ENCODE measurements around the gene DUOXA1. TPM values are rescaled to one million over a fixed set of nuclear protein-coding genes. Genes with fewer than 3 reads are reported as not detected.

The DUOXA1 gene
- polyA plus RNA-seq, 2 of the 4 experiments (the other 2 are of a cell fraction), result 0.18 to 0.23 TPM

GRCh38 chr15:45132844-45133560, 3.3 kb upstream of the DUOXA1 start:
- WGBS (ENCODE audit: missing lambda C conversion rate), result 71% methylated on average over 3 of the region's 3 CpGs
- DNase-seq (ENCODE audit: low read depth in 1 of 2, low spot score in 1 of 2), result no peak
- Histone ChIP-seq H3K4me1 (no peaks in the 10 kb centered on the region), H3K4me3 (no peak overlapping the region), H3K27ac (no peak overlapping the region), H3K9me3 (no peaks in the 10 kb centered on the region), H3K4me2 (no peak overlapping the region)
- FAIRE-seq, result no peak
- TF ChIP-seq ZNF302 (CRISPR knock-in tag; IDR thresholded peaks at IDR 0.05) (no peak), CHD4 (IDR thresholded peaks at IDR 0.05; ENCODE audit: borderline replicate concordance) (no peak)
- ChIA-PET POLR2A (no interaction called here), CTCF (interaction anchor here (0.9 to 2.1 kb wide), 3 partner anchors 11 to 30 kb away, joined by 4 to 6 read pairs (median 5); no protein-coding TSS in a partner anchor)
- peak in 1 of 2 experiments; percentile 17; a peak in 2 of 6 replicates for ATAC-seq

- no peak for DNase-seq (ENCODE audit: low read depth in 1 of 2, low spot score in 1 of 2)
- H3K27ac ChIP-seq, result no peak overlapping the region
- no peaks in the 10 kb centered on the region for H3K9me3 ChIP-seq
- H3K4me1 ChIP-seq, result no peaks in the 10 kb centered on the region
- POLR2A ChIA-PET, result no interaction called here
- WGBS (ENCODE audit: missing lambda C conversion rate), result 72% methylated on average over 3 of the region's 3 CpGs
- CTCF ChIA-PET, result interaction anchor here (0.9 kb wide), 1 partner anchor 9 kb away, joined by 3 read pairs; no protein-coding TSS in a partner anchor
- ATAC-seq, result no peak
- no peak overlapping the region for H3K4me2 ChIP-seq
- no peak for FAIRE-seq
- no peak for TF ChIP-seq FOXS1 (CRISPR knock-in tag; IDR thresholded peaks at IDR 0.05)
- no peak for TF ChIP-seq TP53 (CRISPR knock-in tag; IDR thresholded peaks at IDR 0.05)
- no peak for TF ChIP-seq RCOR1 (IDR thresholded peaks at IDR 0.05; ENCODE audit: low read depth, low read length)
- TF ChIP-seq, protein P1, sequence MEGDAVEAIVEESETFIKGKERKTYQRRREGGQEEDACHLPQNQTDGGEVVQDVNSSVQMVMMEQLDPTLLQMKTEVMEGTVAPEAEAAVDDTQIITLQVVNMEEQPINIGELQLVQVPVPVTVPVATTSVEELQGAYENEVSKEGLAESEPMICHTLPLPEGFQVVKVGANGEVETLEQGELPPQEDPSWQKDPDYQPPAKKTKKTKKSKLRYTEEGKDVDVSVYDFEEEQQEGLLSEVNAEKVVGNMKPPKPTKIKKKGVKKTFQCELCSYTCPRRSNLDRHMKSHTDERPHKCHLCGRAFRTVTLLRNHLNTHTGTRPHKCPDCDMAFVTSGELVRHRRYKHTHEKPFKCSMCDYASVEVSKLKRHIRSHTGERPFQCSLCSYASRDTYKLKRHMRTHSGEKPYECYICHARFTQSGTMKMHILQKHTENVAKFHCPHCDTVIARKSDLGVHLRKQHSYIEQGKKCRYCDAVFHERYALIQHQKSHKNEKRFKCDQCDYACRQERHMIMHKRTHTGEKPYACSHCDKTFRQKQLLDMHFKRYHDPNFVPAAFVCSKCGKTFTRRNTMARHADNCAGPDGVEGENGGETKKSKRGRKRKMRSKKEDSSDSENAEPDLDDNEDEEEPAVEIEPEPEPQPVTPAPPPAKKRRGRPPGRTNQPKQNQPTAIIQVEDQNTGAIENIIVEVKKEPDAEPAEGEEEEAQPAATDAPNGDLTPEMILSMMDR (IDR thresholded peaks at IDR 0.05), result no peak
- no peak for TF ChIP-seq CBX8 (IDR thresholded peaks at IDR 0.05)
- H3K4me3 ChIP-seq, result no peak overlapping the region
Observed at GRCh38 chr15:45131510-45131909, 1.8 kb upstream of the DUOXA1 start.

DNA sequence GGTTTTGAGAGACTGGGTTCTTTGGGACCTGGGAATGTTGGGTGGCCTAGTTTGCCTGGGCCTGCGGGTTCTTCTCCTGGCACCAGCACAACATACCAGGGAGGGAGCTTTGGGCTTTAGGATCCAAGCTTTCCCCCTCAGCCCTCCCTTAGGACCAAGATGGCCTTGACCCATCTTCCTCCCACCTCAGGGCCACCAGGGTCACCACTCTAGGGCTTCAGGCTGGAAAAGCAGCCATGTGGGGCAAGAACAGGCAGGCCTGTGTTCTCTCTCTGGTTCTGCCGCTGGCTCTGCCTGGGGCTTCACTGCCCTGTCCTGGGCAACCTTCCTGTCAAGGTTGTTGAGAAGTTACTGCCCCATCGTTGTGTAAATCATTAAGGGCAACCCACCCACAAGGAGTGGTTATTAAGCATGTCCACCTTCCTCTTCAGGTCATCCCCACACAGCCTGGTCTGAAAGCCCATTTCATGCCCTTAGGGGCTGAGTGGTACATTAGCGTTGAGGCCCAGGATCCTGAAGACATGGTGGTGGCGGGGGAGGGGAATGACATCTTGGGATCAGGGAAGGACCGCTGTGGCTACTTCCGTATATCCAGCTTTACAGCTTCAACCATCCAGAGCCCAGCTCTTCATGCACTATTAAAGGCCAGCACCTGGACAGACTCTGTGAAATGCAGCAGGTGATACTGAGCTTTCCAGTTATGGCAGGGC, 767 bp upstream of the DUOXA1 start:
- ATAC-seq (no peak), FAIRE-seq (no peak), DNase-seq (ENCODE audit: low read depth in 1 of 2, low spot score in 1 of 2) (no peak)
- no peak for TF ChIP-seq RAD21 (conservative IDR thresholded peaks at IDR 0.05 in 1 of 2, IDR thresholded peaks at IDR 0.05 in 1 of 2)
- no peak overlapping the region for H3K27ac ChIP-seq
- H3K4me3 ChIP-seq, result no peak overlapping the region
- no peaks in the 10 kb centered on the region for H3K9me3 ChIP-seq
- ChIA-PET POLR2A (no interaction called here), CTCF (interaction anchor here (0.9 to 1.2 kb wide), 2 partner anchors 8 to 12 kb away, joined by 3 to 5 read pairs; no protein-coding TSS in a partner anchor)
- H3K4me2 ChIP-seq, result no peak overlapping the region
- 91% methylated on average over 4 of the region's 7 CpGs for WGBS (ENCODE audit: missing lambda C conversion rate)
- H3K4me1 ChIP-seq, result no peaks in the 10 kb centered on the region

DNA sequence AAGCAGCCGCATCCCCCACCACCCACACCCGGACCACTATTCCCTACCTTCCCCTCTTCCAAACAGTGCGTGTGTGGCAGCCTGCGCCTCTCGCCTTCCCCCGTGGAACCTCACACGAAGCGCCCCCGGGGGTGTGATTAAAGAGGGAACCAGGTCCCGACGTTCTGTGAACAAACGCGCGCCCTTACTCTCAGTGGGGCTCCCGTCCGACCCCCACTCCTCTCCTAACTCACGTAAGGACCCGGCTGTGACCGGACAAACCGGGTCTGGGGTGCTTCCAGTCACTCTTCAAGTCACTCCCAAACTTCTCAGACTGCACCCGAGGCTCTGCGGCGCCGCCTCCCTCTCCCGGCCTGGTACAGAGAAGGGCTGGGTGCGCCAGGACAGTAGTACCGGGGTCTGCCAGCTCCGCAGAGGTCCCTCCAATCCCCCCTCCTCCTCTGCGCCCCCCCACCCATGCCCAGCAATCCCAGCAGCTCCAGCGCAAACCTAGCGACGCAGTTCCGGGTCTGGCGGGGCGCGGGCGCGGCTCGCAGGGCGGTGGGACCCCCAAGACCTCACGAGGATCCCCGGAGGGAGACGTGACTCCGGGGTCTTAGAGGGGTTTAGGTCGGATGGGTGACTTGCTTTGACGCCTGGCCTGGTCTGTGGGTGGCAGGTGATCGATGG, 574 bp downstream of the DUOXA1 start:
- FAIRE-seq (no peak), DNase-seq (ENCODE audit: low read depth in 1 of 2, low spot score in 1 of 2) (no peak), ATAC-seq (no peak)
- H3K4me1 ChIP-seq, result no peaks in the 10 kb centered on the region
- WGBS (ENCODE audit: missing lambda C conversion rate), result 70% methylated on average over 24 of the region's 47 CpGs
- H3K4me2 ChIP-seq, result no peak overlapping the region
- no peak overlapping the region for H3K4me3 ChIP-seq
- H3K27ac ChIP-seq, result no peak overlapping the region
- POLR2A ChIA-PET, result no interaction called here
- CTCF ChIA-PET, result interaction anchor here (0.7 kb wide), 1 partner anchor 11 kb away, joined by 3 read pairs; no protein-coding TSS in a partner anchor
- TF ChIP-seq TP53 (CRISPR knock-in tag; IDR thresholded peaks at IDR 0.05) (no peak), MAFK (IDR thresholded peaks at IDR 0.05; ENCODE audit: partially characterized antibody) (no peak), KDM5A (IDR thresholded peaks at IDR 0.05) (no peak)
- no peaks in the 10 kb centered on the region for H3K9me3 ChIP-seq
